HG02870 (cell line): ENCODE measurements around the gene SERINC2.
A peak's percentile ranks its signal among the peaks of the same experiment; 100 is the strongest.
"Not testable (repeated sequence)": the region's sequence is repeated elsewhere in the genome, so short reads cannot be mapped to it uniquely, and the experiment has no call there.

ENCODE experiments used
- ATAC-seq: cut with Tn5 transposase; IDR thresholded peaks from one replicate; pipeline ENCODE4 v1.9.1; 2021; ENCODE audit warnings: mild to moderate bottlenecking, moderate library complexity; ENCODE audit not compliant: unreplicated experiment

The SERINC2 gene

DNA sequence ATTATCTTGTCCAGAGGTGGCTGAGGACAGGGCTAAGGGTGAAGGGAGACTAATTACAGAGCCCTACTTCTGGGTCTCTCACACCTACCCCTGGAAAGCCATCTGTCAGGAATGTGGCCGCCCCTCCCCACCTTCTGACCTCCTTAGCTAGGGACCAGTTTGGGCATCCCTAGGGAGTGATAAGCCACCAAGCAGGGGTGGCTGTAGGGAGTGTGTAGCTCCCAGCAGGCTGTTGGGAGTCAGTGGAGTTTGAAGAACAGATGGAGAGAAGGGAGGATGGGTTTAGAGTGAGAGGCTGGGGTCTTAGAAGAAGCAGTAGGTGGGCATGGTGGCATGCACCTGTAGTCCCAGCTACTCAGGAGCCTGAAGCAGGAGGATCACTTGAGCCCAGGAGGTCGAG lies 808 bp upstream of the SERINC2 start:
- no peak for ATAC-seq

DNA sequence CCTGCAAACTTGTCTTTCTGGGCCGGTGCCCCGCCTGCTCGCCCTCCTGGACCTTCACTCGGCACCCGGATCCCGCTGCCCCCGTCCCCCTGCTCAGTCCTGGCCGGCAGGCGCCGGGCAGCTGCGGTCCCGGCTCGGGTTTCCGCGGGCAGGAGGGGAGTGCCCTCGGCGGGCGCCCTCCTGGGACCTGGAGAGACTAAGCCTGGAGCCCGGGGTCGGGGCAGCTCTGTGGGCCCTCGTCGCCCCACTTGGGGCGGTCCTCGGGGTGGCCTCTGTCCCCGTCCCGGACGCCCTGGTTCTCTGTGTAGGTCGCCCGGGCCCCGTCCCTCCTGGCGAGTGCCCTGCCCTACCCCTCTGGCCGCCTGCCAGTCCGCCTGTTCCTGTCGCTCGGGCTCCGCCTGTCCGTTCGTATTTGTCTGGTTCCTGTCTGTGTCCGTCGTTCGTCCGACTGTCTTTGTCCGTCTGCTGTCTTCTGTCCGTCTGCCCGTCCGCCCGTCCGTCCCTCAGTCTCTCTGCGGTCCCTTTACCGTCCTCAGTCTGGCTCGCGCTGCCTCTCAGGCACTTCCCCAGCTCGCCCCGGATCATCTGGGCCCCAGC lies 490 bp downstream of the SERINC2 start:
- no peak for ATAC-seq

DNA sequence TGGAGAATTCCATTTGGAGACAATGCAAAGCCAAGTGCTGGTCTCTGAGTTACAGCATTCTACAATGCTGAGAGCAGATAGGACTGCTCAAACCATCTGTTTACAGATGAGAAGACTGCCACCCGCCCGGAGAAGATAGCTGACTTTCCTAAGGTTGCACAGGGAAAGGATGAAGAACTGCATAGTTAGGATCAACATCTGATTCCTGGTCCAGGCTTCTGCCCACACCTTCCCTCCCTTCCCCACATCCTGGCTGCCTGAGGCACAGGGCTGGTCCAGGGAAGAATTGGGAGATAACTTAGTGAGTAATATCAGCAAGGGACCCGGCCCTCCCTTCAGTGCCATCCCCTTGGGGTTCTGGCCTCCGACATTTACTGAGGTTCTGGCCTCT lies 2.0 kb downstream of the SERINC2 start:
- no peak for ATAC-seq

DNA sequence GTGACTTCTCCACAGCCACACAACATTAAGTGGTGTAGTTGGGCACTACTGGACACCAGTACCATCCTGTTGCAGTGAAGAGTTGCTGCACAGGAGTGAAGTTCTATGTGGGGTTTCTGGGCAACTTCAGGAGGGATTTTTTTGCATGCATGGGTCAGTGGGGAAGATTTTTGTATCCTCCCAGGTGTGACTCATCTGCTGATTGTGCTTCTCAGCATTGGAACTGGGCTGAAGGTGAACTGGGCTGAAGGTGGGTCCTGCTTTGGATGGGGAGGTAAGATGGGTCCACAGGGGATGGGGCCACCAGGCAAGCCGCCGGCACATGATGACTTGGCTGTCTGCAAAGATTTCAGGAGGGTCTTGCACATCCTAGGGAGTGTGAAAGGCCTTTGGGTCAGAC lies 2.6 kb downstream of the SERINC2 start:
- ATAC-seq: no peak

DNA sequence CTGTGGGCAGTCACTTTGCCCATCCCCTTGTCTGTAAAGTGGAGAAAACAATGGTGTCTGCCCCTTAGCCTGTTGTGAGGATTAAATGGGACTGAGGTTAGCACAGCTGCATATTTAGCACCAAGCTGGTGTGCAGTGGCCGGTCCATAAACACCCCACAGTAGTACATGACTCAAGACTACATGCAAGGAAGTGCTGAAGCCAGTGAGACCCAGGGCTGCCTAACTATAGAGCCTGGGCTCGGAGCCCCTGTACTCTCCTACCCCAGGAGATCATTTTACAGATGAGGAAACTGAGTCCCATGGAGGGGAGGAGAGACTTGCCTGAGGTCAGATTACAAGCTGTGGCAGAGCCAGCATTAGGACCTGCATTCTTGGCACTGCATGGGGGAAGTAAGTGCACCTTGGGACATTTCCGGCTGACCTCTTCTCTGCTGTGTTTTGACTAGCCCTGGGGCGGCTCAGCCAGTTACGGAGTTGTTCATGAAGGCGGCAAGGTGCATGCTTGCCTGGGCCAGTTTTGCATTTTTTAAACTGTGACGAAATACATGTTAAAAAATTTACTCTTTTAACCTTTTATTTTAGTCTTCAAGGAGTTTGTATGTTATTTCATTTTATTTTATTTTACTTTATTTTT lies 3.2 kb downstream of the SERINC2 start:
- ATAC-seq: no peak

DNA sequence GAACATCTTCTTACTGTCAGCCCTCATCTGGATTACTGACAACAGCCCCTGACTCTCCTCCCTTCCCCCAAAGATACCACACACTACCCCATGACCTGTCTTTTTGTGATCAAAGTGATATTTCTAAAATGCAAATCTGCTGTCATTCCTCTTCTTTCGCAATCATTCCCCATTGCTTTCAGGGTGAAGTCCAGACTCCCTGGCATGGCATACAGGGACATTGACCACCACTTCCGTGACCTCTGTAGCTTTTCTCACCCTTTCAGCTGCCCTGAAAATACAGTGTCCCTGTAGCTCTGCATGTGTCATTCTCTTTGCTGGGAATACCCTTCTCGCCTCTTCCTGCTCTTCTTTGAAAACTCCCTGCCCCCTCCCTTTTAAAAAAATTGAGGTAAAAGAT lies 4.1 kb downstream of the SERINC2 start:
- no peak for ATAC-seq

DNA sequence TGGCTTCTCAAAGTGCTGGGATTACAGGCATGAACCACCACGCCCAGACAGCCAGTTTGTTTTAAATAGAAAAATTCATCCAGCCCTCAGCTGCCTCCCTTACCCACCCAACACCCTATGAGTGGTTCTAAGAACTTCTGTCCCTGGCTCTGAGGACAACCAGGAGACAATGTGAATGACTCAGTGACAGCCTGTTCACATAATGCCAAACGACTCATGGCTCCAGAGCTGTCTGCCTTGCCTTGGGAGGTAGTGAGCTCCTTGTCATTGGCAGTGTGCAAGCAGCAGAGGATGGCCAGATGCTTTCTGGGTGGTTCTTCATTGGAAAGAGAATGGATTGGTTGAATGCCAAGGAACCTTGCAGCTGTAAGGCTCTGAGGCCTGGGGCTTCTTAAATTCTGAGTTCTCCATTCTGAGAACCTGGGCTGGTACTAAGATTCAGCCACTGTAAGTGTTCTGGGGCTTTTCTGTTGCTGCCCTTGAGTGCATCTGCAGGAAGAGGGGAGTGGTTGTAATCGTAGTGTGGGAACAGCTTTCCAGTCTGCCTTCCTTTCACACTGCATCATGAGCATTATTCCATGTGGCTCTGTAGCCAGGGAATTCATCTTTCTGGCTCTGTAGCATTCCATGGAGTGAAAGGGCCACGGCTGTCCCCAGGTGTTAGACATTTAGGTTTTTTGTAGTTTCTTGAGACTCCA lies 5.8 kb downstream of the SERINC2 start:
- no peak for ATAC-seq

DNA sequence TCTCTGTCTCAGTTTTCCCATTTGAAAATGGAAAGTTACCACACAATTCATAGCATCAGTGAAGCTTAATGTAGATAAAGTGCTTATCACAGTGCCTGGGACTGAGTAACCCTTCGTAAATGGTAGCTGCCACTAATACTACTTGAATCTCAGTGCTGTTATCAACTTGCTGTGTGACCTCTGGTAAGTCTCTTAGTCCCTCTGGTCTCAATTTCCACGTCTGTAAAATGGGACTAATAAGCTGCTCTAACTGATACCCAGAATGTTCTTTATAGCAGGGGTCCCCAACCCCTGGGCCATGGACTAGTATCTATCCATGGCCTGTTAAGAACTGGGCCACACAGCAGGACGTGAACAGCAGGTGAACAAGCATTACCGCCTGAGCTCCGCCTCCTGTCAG lies 7.7 kb downstream of the SERINC2 start:
- ATAC-seq: no peak

DNA sequence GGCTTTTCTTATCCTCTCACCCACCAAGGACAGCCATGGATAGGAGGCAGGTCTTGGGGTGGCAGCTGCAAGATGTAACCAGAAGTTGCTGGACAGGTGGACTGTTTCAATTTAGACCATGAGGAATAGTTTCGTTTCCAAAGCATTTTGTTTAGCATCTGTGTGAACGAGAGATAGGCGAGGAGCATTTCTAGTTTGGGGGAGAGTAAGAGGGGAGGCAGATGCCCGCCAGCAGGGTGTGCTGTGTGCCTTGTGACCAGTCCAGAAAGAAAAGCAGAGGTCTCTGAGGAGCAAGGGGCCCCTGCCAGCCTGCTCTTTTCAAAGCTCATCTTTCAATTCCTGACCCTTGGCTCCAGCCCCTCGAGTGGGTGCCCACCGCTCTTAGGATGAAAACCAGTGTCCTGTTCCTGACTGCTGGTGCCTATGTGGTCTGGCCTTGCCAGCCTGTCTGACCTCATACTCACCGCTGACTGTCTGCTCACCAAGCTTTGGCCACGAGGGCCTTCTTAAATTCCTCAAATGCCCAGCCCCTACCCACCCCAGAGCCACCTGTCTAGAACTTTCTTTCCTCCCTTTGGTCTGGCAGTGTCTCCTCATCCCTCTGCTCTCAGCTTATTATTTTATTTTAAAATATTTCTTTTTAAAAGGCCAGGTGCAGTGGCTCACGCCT lies 8.5 kb downstream of the SERINC2 start:
- no peak for ATAC-seq

DNA sequence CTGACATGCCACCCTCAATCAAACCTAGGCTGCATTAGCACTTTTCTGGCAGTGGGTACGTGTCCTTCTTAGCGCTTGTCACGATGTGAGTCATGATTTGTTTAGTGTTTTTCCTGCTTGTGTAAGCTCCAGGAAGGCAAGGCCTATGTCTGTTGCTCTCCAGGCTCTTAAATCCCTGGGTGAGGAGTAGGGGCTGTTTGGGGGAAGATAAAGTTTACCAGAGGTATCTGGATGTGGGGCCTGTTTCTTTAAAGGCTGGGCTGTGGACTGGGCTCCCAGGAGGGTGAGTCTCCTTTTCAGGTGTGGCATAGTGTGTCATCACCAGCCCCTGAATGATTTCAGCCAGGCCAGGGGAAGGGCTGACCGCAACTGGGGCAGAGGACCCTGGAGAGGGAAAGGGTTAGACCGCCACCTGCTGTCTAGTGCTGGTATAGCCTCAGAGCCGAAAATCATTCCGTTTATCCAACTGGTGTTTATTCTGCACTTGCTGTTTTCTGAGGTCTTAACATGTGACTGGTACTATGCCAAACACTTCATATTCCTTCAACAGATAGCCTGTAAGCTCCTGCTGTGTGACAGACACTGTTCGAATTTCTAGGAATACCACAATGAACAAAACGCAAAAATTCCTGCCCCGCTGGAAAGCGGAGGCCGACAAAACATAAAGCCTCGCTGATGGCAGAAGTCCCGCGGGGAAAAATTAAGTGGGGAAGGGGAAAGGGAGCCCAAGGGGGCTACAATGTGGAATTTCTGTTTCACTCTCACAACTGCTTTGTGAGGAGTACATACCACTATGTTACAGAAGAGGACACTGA lies 9.7 kb downstream of the SERINC2 start:
- no peak for ATAC-seq

DNA sequence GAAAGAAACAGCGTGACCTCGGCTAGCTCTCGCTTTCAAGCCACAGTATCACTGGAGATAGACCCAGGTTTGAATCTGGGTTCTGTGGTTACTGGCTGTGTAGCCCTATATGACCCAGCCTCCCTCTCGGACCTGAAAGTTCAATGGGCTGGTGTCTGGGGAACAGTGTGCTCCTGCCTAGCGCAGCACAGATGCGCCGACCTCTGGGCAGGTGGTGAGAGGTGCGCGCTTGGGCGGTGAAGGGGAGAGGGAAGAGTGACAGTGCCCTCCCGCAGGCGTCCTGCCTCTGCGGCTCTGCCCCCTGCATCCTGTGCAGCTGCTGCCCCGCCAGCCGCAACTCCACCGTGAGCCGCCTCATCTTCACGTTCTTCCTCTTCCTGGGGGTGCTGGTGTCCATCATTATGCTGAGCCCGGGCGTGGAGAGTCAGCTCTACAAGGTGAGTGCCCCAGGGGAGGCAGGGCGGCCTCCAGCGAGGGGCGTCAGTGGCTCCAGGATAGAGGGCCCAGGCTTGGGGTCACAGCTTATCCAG lies 10.5 kb downstream of the SERINC2 start:
- peak; percentile 74 for ATAC-seq

DNA sequence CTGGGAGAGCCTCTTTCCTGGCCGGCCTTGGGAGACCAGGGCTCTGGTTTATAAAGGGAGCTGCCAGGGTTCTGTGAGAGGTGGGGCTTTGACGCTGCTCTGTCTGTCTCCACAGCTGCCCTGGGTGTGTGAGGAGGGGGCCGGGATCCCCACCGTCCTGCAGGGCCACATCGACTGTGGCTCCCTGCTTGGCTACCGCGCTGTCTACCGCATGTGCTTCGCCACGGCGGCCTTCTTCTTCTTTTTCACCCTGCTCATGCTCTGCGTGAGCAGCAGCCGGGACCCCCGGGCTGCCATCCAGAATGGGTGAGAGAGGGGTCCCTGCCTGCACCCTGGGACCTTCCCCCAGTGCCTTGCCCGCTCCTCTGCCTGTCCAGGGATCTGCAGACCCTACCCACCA lies 11.6 kb downstream of the SERINC2 start:
- no peak for ATAC-seq

DNA sequence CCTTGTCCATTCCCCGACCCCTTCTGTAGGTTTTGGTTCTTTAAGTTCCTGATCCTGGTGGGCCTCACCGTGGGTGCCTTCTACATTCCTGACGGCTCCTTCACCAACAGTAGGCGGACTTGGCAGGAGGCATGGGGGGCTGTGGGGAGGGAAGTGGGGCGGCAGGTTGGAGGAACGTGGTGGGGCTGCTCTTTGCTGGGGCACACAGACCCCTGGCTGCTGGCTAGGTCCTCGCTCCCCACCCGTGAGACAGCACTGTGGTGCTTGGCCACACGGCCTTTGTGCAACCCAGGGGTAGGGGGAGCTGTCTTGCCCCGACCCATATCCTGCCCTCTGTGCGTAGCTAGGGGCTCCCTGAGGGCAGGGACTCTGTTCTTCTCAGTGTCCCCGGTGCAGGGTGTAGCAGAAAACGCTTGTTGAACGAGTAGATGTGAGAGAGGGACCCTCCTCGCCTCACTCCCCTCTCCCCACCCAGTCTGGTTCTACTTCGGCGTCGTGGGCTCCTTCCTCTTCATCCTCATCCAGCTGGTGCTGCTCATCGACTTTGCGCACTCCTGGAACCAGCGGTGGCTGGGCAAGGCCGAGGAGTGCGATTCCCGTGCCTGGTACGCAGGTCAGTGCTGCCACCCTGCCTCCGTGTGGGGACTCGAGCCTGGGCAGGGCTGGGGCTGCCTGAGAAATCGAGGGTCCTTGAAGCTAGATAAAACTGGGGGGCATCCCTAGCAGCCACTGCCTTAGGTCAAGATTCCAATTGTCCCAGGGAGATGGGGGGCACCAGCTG lies 12.5 kb downstream of the SERINC2 start:
- ATAC-seq: no peak

DNA sequence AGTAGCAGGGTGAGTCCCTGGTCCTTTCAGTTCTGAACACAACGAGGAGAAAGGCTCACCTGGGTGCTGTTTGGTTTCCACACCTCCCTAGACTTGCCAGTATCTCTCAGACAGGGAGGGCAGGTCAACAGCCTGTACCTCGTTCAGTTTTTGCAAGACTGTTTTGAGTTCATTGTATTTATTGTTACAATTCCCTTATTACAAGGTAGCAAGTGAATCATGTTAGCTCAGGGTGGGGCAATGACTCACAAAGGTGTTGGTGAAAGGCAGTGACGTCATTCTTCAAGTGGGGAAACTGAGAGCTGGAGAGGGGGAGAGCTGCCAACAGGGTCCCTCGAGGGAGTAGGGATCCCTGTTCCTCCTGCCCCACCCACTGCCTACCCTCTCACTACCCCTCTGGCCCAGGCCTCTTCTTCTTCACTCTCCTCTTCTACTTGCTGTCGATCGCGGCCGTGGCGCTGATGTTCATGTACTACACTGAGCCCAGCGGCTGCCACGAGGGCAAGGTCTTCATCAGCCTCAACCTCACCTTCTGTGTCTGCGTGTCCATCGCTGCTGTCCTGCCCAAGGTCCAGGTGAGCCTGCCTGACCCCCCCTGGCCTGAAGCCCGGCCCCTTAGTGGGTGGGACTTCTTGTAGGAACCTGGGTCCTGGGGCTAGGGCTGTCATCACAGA lies 13.4 kb downstream of the SERINC2 start:
- ATAC-seq: no peak

DNA sequence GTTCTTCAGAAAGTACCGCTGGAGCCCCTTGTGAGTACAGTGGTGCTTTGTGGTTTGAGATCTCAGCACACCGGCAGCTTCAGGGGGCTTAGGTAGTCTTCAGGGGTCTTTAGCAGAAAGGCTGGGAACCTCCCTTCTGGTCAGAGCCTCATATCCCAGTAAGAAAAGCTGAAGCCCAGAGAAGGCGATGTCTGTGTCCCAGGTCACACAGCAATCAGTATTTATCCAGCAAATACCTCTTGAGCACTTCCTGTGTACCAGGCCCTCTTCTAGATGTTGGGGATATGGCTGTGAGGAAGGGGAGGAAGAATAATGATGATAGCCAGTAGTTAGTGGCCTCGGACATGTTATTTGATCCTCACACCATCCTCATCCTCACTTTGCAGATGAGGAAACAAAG lies 14.3 kb downstream of the SERINC2 start:
- no peak for ATAC-seq

DNA sequence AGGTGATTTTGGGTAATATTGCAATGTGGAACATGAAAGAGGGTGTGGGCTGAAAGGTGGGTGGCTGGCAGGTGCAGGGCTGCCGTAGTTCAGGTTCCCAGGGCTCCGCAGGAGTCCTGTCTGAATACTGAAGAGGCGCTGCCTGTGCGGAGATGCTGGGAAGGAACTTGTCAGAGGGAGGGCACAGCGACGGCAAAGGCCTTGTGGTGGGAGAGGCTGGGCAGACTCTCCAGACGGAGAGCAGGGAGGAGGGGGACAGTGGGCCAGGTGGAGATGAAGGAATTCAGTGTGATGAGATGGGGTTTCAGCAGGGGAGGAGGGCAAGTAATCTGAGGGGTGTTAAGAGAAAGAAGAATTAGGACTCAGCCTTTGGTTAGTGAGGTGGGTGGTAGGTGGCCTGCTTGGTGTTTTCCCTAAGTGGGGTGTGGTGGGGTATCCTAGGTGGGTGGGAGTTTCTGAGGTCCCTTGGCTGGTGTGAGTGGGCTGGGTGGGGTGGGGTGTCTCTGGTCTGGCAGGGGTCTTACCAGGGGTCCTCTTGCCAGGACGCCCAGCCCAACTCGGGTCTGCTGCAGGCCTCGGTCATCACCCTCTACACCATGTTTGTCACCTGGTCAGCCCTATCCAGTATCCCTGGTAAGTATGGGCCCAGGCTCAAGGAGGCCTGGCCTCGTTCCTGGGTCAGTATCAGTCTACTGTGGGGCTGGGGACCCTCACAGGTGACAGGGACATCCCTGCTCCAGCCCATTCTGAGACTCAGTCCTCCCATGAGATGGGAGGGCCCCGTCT lies 15.6 kb downstream of the SERINC2 start:
- ATAC-seq: no peak

DNA sequence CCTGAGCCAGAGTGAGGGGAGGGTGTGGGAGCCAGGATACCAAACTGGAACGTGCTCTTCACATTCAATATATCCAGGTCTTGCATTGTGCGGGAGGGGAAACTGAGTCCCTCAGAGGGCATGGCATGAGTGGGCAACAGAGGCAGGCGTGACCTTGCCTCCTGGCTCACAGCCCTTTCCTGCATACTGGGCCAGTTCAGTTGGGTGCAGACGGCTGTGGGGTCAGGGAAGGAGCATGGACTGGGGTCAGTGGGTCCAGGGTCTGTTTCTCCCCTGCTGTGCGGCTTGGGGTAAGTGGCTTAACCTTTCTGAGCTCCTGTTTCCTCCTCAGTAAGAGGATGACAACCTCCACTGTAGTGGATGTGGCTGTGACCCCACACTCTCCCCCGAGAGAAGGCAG lies 16.6 kb downstream of the SERINC2 start:
- no peak for ATAC-seq

DNA sequence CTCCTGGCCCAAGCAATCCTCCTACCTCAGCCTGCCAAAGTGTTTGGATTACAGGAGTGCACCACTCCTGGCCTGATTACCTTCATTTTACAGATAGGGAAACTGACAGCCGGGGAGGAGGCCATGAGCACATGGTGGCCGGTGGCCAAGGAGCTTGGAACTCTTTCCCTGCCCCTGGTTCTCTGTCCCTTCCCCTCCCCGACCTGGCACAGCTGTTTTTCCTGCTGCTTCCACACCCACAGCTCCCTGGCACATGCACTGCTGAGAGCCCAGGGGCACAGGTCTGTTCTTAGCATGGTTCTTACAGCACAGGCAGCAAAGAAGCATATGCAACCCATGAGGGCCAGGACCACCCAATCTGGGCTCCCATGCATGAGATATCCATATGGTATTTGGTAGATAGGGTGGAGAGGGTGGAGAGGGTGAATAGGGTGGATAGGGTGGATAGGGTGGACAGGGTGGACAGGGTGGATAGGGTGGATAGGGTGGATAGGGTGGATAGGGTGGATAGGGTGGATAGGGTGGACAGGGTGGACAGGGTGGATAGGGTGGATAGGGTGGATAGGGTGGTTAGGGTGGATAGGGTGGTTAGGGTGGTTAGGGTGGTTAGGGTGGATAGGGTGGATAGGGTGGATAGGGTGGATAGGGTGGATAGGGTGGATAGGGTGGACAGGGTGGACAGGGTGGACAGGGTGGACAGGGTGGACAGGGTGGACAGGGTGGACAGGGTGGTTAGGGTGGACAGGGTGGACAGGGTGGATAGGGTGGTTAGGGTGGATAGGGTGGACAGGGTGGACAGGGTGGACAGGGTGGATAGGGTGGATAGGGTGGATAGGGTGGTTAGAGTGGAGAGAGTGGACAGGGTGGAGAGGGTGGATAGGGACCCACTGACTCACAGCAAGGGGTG lies 18.6 kb downstream of the SERINC2 start:
- not testable (repeated sequence) for ATAC-seq
